K562 treated with DMSO at 1 percent for 48 hours (cell line): ENCODE results near the gene BPI. TPM values are rescaled to one million over a fixed set of nuclear protein-coding genes. Genes with fewer than 3 reads are reported as not detected.

Experiments used
- total RNA-seq: library from RNA; unstranded; fragments of 300-600 nt; gene quantifications from 2 replicates; pipeline ENCODE4 v1.2.3, GENCODE V29; 2022; ENCODE audit warnings: low replicate concordance; ENCODE audit errors: extremely low read depth

Gene BPI
- not detected in 2 replicates for total RNA-seq

GRCh38 chr20:38303908-38304379 is at the start of gene BPI:
BPI (plus strand) TSS chr20:38304156; CDS start chr20:38304224, 68 bp downstream.

DNA sequence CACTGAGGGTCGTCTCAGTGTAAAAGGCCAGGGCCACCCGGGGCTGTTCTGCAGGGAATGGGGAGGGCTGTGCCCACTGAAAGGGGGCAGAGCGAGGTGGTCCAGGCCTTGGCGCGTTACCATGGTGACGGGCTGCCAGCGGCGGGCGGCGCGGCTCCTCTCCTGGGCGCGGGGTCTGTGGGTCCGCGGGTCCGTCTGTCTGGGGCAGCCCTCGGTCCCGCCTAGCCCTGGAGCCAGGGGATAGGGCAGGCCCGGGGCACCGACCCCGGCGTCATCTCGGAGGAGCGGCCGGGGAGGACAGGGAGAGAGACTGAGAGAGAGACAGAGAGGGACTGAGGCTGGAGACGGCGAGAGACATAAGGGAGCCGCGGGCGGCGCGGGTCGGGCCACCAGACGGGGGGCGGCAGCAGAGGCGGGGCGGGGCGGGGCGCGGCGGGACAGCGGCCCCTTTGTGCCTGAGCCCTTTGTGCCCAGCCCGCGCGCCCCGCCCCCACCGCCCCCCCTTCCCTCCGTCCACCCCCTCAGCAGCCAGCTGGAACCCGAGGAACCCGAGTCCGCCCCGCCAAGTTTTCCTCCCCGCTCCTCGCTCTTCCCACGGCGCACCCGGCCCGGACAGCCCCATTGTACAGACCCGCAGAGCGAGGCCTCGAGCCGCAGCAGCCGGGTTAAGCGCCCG is 43.4 kb upstream of the BPI start, which contains the start of gene KIAA1755:
Gene KIAA1755, minus strand, starts transcription at position 358 of the 676 bp plus-strand sequence. Its CDS starts 235 bp downstream, at position 123.

GRCh38 chr20:38346247-38346651 is 42.3 kb downstream of the BPI start, which contains the start of gene LBP:
LBP (plus strand) TSS chr20:38346482; CDS start chr20:38346517, 35 bp downstream.

Other genes starting within 250 kb of the BPI start
- 186 TPM in 1 of 2 replicates, not detected in the other for gene TGM2, start 138.9 kb upstream of the BPI start, total RNA-seq
- not detected in 2 replicates for gene KIAA1755, start 43.4 kb upstream of the BPI start, total RNA-seq
- not detected in 2 replicates for gene LBP, start 42.3 kb downstream of the BPI start, total RNA-seq
- gene SNHG17, start 131.2 kb downstream of the BPI start, total RNA-seq = not detected in 2 replicates
- gene RALGAPB, start 168.7 kb downstream of the BPI start, total RNA-seq = not detected in 2 replicates